Sciatic nerve (tissue), 2 donors: ENCODE results near the gene SPTSSA. TPM values are rescaled to one million over a fixed set of nuclear protein-coding genes. Genes with fewer than 3 reads are reported as not detected.
"Not testable (repeated sequence)": the region's sequence is repeated elsewhere in the genome, so short reads cannot be mapped to it uniquely, and the experiment has no call there.

Source experiments
- ATAC-seq: fragments of 200-7000 bp; cut with Tn5 transposase; one replicate; pipeline ENCODE4 v1.9.1; 2020; ENCODE audit warnings: mild to moderate bottlenecking, moderate library complexity
- DNase-seq: peaks from one replicate; pipeline ENCODE4 v3.0.0-alpha.2; 2020; ENCODE audit warnings: low spot score
- intact Hi-C: fragments of 100-400 bp; cut with DNase I; formaldehyde crosslinking; loops from one replicate; pipeline ENCODE4 v1.14.2; 2022
- total RNA-seq: library from RNA; stranded (reverse); fragmentation: NEBNext Ultra II Directional; extraction: Animal tissue kit (Norgen Biotek cat#: 25700); gene quantifications from one replicate; pipeline ENCODE4 v1.2.1, GENCODE V29; 2021
- donor health status: DM: no; HTN: no; CAD: no.
- donor health status: DM: no; HTN: no; CAD: no.

Gene SPTSSA
- total RNA-seq, 1 donor from 2014 or later = 18.3 TPM

GRCh38 chr14:34436960-34437728, 24.9 kb downstream of the SPTSSA start:
- ATAC-seq (no peak), DNase-seq (no peak)
- intact Hi-C loops = no loop called here

- ATAC-seq (no peak), DNase-seq (no peak)
- intact Hi-C loops = no loop called here
Observed at GRCh38 chr14:34436118-34436905, 25.7 kb downstream of the SPTSSA start.

GRCh38 chr14:34433957-34434356, 28.1 kb downstream of the SPTSSA start:
- intact Hi-C loops = no loop called here
- no peak for ATAC-seq

GRCh38 chr14:34428102-34428466, 34.0 kb downstream of the SPTSSA start:
- not testable (repeated sequence) for ATAC-seq, DNase-seq

More at GRCh38 chr14:34433957-34434356, 28.1 kb downstream of the SPTSSA start:
- no peak for DNase-seq

DNA sequence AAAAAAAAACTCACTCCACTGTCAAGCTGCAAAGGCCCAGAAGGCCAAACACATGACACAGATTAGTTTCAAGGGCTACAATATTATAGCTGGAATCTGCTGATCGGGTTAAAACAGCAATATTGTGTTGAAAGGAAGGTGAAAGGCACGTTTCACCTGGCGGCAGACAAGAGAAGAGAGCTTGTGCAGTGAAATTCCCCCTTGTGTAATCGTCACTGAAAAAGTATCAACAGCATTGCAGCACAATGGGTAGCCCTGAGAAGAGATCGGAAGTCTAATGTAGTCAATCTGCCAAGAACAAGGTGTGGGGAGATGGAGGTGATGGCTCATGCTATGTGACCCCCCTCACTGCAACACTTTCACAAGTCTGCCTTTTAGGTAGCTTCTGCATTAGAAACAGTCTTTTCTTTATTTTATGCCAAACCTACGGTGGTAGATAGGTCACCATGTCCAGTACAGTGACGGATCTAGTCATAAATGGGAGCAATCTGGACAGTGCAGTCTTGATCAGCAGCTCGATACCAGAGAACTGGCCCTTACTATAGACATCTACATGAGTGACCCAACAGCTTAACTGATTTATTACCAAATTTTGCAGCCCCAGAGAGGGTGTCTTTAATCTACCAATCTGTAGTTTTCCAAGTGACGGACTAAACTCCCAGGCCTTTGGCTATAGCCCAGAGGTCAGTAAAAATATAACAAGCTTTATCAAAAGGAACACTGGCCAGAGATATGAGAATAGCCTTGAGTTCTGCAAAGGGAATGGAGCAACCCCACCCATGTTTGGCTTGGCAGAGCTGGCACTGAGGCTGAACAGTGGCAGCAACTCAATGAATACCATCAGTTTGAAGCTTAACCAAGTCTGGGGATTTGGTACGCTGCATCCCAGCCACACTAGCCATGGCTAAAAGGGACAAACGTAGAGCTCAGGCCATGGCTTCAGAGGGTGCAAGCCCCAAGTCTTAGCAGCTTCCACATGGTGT, 35.4 kb downstream of the SPTSSA start:
- ATAC-seq (no peak), DNase-seq (no peak)
- intact Hi-C loops = no loop called here

More at GRCh38 chr14:34428102-34428466, 34.0 kb downstream of the SPTSSA start:
- intact Hi-C loops = not testable (repeated sequence)

- no peak for DNase-seq
- intact Hi-C loops = no loop called here
- no peak for ATAC-seq
Observed at GRCh38 chr14:34425095-34425851, 36.8 kb downstream of the SPTSSA start.

- intact Hi-C loops = no loop called here
- no peak for ATAC-seq
- no peak for DNase-seq
Observed at GRCh38 chr14:34424488-34424887, 37.6 kb downstream of the SPTSSA start.

DNA sequence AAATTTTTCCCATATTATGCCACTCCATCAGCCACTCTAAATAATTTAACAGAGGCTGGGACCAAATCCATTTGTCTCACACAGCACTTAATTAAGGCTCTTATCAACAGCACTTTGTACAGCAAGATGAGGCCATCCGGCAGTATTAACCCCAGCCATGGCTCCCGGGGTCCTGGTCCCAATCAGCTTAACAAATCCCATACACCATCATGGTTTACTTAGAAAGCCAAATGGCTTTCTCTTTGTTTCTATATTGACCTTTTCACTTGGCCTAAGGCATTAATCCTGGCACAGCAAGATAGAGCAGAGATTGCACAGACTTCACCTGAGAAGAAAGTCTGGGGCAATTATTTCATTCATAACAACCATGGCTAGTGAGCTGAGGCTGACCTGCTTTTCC, 38.6 kb downstream of the SPTSSA start:
- DNase-seq = no peak
- ATAC-seq = no peak
- intact Hi-C loops = no loop called here

GRCh38 chr14:34420547-34421150, 41.4 kb downstream of the SPTSSA start:
- DNase-seq (no peak), ATAC-seq (no peak)
- intact Hi-C loops = no loop called here

DNA sequence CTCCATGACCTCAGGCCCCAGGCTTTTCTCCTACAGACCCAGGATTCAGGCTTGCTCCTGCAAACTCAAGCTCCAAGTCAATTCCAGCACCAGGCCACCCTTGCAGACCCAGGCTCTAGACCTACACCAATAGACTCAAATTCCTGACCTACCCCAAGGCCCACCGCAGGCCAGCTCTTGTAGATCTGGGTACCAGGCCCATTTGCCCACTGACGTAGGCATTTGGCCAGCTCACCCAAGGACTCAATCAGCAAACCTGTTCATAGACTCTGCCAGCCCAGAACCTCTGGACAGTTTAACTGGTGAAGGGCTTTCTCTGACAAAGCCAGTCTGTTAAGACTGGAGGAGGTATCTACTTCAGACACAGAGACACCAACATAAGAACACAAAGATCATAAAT, 52.3 kb downstream of the SPTSSA start:
- DNase-seq = no peak
- no peak for ATAC-seq
- intact Hi-C loops = no loop called here

- DNase-seq (no peak), ATAC-seq (no peak)
- intact Hi-C loops = no loop called here
Observed at GRCh38 chr14:34407951-34408350, 54.1 kb downstream of the SPTSSA start.

- no peak for DNase-seq
- ATAC-seq = no peak
- intact Hi-C loops = no loop called here
Observed at GRCh38 chr14:34404416-34404815, 57.6 kb downstream of the SPTSSA start.

GRCh38 chr14:34403646-34404045, 58.4 kb downstream of the SPTSSA start:
- intact Hi-C loops = no loop called here
- DNase-seq (no peak), ATAC-seq (no peak)

DNA sequence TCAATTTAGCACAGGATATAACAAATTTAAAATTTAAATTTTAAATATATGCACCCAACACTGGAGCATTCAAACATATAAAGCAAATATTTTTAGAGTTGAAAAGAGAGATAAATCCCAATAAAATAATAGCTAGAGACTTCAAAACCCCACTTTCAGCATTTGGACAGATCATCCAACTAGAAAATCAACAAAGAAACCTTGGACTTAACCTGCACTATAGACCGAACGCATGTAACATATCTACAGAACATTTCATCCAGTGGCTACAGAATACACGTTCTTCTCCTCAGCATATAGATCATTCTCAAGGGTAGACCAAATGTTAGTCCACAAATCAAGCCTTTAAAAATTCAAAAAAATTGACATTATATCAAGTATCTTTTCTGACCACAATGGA, 64.0 kb downstream of the SPTSSA start:
- ATAC-seq (no peak), DNase-seq (no peak)

GRCh38 chr14:34387974-34388516, 74.0 kb downstream of the SPTSSA start:
- DNase-seq = no peak
- intact Hi-C loops = no loop called here
- no peak for ATAC-seq

More for the DNA sequence above, 64.0 kb downstream of the SPTSSA start:
- intact Hi-C loops = no loop called here

- intact Hi-C loops = no loop called here
- DNase-seq = no peak
- no peak for ATAC-seq
Observed at GRCh38 chr14:34386865-34387485, 75.1 kb downstream of the SPTSSA start.

GRCh38 chr14:34385881-34386280, 76.2 kb downstream of the SPTSSA start:
- intact Hi-C loops, DNase-seq, ATAC-seq: not testable (repeated sequence)
